ENCODE results near the gene PLEKHN1. TPM values are rescaled to one million over a fixed set of nuclear protein-coding genes. Genes with fewer than 3 reads are reported as not detected.
A peak's percentile ranks its signal among the peaks of the same experiment; 100 is the strongest.
"Not testable (repeated sequence)": the region's sequence is repeated elsewhere in the genome, so short reads cannot be mapped to it uniquely, and the experiment has no call there.

The PLEKHN1 gene
- total RNA-seq, 2 experiments from 2014 or later = not detected

DNA sequence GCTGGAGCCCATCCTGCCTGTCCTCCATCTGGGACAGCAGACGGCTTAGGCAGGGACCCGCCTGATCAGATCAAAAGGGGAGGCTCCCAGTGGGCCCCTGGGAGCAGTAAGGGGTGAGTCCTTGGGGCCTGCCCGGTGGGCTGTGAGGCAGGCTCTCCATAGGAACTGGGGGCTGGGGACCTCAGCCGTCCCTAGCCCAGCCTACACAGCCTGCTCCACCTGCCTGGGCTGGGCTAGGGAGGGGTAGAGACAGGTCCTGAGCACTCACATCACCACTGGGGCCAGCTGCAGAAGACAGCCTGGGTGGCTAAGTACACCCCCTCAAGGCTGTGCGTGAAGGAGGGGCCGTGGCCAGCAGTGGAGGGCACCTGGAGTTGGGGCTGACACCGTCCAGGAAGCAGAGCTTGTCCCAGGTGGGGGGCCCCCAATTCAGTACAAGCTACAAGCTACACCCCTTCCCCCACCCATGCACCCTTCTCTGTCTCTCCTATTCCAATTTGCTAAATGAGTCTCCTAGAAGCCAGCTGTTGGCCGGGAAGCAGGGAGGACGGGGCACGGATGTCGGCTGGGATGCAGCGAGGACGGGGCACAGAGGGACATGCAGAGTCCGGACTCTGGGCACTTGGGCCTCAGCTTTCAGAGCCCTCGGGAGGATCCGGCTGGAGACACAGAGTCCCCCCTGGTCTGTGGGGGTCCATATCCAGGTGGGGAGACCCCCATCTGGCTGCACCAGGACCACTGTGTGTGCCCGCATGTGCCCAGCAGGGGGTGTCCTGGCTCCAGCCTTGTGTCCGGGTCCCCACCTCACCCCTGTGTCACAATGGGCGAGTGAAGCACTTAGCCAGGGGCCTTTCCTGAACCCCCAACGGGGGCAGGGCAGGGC, 48.8 kb downstream of the PLEKHN1 start:
- H3K9me3 ChIP-seq (ENCODE audit: low read length) = 0 out of 2 replicates have a peak, but pooled peaks cover 3% of the 10 kb centered on the region
- POLR2A ChIA-PET = interaction anchor here (1.6 kb wide), 1 partner anchor 9 kb away, joined by 3 read pairs; no protein-coding TSS in a partner anchor
- H3K9me2 ChIP-seq (ENCODE audit: insufficient read depth, low read length) = no peaks in the 10 kb centered on the region
- DNase-seq (ENCODE audit: low spot score) = peak; percentile 48
- no peak overlapping the region for H2AFZ ChIP-seq (ENCODE audit: low read length)
- peaks cover 22% of the 10 kb centered on the region for H3K4me1 ChIP-seq (ENCODE audit: insufficient read depth, low read length, poor library complexity, severe bottlenecking)
- intact Hi-C loops (cut with micrococcal nuclease; ENCODE audit: unreplicated experiment) = loop anchor here (5.0 kb wide), 1 partner anchor 47 kb away; no protein-coding TSS in a partner anchor
- H4K20me1 ChIP-seq (ENCODE audit: insufficient read depth, low read length) = no peaks in the 10 kb centered on the region
- CTCF ChIA-PET (ENCODE audit: unreplicated experiment) = interaction anchor here (0.6 kb wide), 1 partner anchor 17 kb away, joined by 3 read pairs; no protein-coding TSS in a partner anchor
- peak overlapping the region; percentile 75 for H3K4me3 ChIP-seq (ENCODE audit: low read depth, low read length, poor library complexity, severe bottlenecking)
- BruUV-seq (replicated peaks) = no TSS peak
- TF ChIP-seq EZH2phosphoT487 (IDR thresholded peaks at IDR 0.05; ENCODE audit: borderline replicate concordance, low read depth, low read length) = no peak
- TF ChIP-seq, protein P1, sequence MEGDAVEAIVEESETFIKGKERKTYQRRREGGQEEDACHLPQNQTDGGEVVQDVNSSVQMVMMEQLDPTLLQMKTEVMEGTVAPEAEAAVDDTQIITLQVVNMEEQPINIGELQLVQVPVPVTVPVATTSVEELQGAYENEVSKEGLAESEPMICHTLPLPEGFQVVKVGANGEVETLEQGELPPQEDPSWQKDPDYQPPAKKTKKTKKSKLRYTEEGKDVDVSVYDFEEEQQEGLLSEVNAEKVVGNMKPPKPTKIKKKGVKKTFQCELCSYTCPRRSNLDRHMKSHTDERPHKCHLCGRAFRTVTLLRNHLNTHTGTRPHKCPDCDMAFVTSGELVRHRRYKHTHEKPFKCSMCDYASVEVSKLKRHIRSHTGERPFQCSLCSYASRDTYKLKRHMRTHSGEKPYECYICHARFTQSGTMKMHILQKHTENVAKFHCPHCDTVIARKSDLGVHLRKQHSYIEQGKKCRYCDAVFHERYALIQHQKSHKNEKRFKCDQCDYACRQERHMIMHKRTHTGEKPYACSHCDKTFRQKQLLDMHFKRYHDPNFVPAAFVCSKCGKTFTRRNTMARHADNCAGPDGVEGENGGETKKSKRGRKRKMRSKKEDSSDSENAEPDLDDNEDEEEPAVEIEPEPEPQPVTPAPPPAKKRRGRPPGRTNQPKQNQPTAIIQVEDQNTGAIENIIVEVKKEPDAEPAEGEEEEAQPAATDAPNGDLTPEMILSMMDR (conservative IDR thresholded peaks at IDR 0.05; ENCODE audit: low read length) = peak; percentile 60
- peak overlapping the region; percentile 63 for H3K27ac ChIP-seq (ENCODE audit: low read depth, low read length, poor library complexity, severe bottlenecking)
- H3K36me3 ChIP-seq (ENCODE audit: insufficient read depth, low read length) = no peaks in the 10 kb centered on the region
- peak overlapping the region; percentile 85 for H3K4me2 ChIP-seq (ENCODE audit: low read length)
- no peaks in the 10 kb centered on the region for H3K79me2 ChIP-seq (ENCODE audit: insufficient read depth, low read depth, low read length)

DNA sequence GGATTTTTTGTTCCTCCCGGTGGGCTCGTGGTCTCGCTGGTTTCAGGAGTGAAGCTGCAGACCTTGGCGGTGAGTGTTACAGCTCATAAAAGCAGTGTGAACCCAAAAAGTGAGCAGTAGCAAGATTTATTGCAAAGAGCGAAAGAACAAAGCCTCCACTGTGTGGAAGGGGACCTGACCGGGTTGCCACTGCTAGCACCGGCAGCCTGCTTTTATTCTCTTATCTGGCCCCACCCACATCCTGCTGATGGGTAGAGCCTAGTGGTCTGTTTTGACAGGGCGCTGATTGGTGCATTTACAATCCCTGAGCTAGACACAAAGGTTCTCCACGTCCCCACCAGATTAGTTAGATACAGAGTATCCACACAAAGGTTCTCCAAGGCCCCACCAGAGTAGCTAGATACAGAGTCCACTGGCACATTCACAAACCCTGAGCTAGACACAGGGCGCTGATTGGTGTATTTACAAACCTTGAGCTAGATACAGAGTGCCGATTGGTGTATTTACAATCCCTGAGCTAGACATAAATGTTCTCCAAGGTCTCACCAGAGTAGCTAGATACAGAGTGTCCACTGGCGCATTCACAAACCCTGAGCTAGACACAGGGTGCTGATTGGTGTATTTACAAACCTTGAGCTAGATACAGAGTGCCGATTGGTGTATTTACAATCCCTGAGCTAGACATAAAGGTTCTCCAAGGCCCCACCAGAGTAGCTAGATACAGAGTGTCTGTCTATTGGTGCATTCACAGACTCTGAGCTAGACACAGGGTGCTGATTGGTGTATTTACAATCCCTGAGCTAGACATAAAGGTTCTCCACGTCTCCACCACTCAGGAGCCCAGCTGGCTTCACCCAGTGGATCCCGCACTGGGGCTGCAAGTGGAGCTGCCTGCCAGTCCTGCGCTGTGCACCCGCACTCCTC, 51.4 kb downstream of the PLEKHN1 start:
- H4K20me1 ChIP-seq (ENCODE audit: insufficient read depth, low read length); H3K9me2 ChIP-seq (ENCODE audit: insufficient read depth, low read length); H3K4me3 ChIP-seq (ENCODE audit: low read depth, low read length, poor library complexity, severe bottlenecking); H3K9me3 ChIP-seq (ENCODE audit: low read length); BruUV-seq (replicated peaks); H3K27ac ChIP-seq (ENCODE audit: low read depth, low read length, poor library complexity, severe bottlenecking); H2AFZ ChIP-seq (ENCODE audit: low read length); H3K79me2 ChIP-seq (ENCODE audit: insufficient read depth, low read depth, low read length); POLR2A ChIA-PET; DNase-seq (ENCODE audit: low spot score); H3K4me2 ChIP-seq (ENCODE audit: low read length); H3K36me3 ChIP-seq (ENCODE audit: insufficient read depth, low read length): not testable (repeated sequence)
- intact Hi-C loops (cut with micrococcal nuclease; ENCODE audit: unreplicated experiment) = loop anchor here (5.0 kb wide), 1 partner anchor 45 kb away; no protein-coding TSS in a partner anchor
- CTCF ChIA-PET (ENCODE audit: unreplicated experiment) = interaction anchor here (0.5 kb wide), 1 partner anchor 135 kb away, joined by 3 read pairs; no protein-coding TSS in a partner anchor
- peaks cover 25% of the 10 kb centered on the region for H3K4me1 ChIP-seq (ENCODE audit: insufficient read depth, low read length, poor library complexity, severe bottlenecking)

DNA sequence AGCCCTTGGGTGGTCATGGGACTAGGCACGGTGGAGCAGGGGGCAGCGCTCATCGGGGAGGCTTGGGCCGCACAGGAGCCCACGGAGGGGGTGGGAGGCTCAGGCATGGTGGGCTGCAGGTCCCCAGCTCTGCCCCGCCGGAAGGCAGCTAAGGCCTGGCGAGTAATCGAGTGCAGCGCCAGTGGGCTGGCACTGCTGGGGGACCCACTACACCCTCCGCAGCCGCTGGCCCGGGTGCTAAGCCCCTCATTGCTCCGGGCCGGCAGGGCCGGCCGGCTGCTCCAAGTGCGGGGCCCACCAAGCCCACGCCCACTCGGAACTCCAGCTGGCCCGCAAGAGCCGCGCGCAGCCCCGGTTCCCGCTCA, 52.0 kb downstream of the PLEKHN1 start:
- H4K20me1 ChIP-seq (ENCODE audit: insufficient read depth, low read length); H3K4me3 ChIP-seq (ENCODE audit: low read depth, low read length, poor library complexity, severe bottlenecking); H3K27ac ChIP-seq (ENCODE audit: low read depth, low read length, poor library complexity, severe bottlenecking); DNase-seq (ENCODE audit: low spot score); H3K79me2 ChIP-seq (ENCODE audit: insufficient read depth, low read depth, low read length); POLR2A ChIA-PET; BruUV-seq (replicated peaks); H3K4me2 ChIP-seq (ENCODE audit: low read length); H2AFZ ChIP-seq (ENCODE audit: low read length); H3K36me3 ChIP-seq (ENCODE audit: insufficient read depth, low read length); H3K9me2 ChIP-seq (ENCODE audit: insufficient read depth, low read length); H3K9me3 ChIP-seq (ENCODE audit: low read length): not testable (repeated sequence)
- intact Hi-C loops (cut with micrococcal nuclease; ENCODE audit: unreplicated experiment) = loop anchor here (5.0 kb wide), 1 partner anchor 44 kb away; no protein-coding TSS in a partner anchor
- CTCF ChIA-PET (ENCODE audit: unreplicated experiment) = interaction anchor here (0.5 kb wide), 1 partner anchor 134 kb away, joined by 3 read pairs; no protein-coding TSS in a partner anchor
- peaks cover 21% of the 10 kb centered on the region for H3K4me1 ChIP-seq (ENCODE audit: insufficient read depth, low read length, poor library complexity, severe bottlenecking)
